Left renal pelvis (tissue), 4 donors: ENCODE measurements around the gene STYK1. TPM values are rescaled to one million over a fixed set of nuclear protein-coding genes. Genes with fewer than 3 reads are reported as not detected.
"Not testable (repeated sequence)": the region's sequence is repeated elsewhere in the genome, so short reads cannot be mapped to it uniquely, and the experiment has no call there.

ENCODE experiments used
- DNase-seq, 4 donors: peaks; one replicate each; pipeline ENCODE4 v3.0.0-alpha.2; 2013; ENCODE audit warnings: low read depth in 4 of 4, low spot score in 3 of 4
- polyA plus RNA-seq, 4 donors: library from polyadenylated mRNA; unstranded; fragments of 120-200 nt; gene quantifications; one replicate each; pipeline ENCODE4 v1.2.1, GENCODE V29; 2013; ENCODE audit not compliant: insufficient read length in 4 of 4

The STYK1 gene
- polyA plus RNA-seq, 4 donors: 0.10 to 1.7 (median 0.99) TPM

DNA sequence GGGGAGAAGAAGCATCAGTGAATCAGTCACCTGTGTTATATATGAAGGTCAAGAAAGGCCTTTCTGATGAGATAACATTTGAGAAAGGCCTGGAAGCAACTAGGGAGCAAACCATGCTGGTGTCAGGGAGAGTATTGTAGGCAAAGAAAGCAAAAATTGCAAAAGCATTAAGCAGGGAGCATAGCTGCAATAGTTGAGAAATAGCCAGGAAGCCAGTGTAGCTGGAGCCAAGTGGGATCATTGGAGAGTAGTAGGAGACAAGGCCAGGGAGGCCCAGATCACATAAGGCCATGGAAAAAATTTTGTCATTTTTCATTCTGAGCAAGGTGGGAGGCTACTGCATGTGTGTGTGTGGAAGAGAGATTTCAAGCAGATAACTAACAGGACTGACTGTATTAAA lies 41.6 kb downstream of the STYK1 start:
- DNase-seq: no peak

DNA sequence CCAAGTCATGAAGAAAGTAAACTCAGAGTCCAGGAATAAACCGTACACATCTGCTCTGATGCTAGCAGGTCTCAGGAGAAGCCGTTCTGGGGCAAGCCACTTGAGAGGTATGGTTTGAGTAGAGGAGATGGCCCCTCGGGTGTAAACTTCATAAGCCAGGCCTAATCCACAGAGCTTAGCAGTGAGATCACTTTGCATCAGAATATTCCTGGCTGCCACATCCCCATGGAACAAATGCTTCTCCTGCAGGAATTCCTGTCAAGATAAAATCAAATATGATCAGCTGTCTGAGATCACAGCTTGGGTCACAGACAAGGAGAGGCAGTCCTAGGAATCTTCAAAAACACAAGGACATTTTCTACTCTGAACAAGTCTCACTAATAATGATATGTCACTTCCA lies 49.2 kb downstream of the STYK1 start:
- DNase-seq: no peak

DNA sequence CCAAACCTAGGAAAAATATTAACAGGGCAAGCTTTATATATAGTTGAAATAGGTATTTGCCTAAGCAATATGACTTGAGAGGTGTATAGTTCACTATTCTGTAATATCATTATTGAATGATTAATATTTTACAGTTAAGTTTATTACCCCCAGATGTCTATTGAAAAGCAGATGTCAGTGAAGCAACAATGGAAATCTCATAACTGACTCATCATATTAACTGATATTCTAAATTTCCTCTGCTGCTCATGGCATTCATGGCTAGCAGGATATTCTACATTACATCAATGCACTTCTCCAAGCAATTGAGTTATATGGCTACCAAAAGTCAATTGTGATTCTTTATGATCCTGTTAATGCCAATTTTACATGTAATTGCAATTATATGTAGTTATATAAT lies 50.7 kb downstream of the STYK1 start:
- no peak for DNase-seq

DNA sequence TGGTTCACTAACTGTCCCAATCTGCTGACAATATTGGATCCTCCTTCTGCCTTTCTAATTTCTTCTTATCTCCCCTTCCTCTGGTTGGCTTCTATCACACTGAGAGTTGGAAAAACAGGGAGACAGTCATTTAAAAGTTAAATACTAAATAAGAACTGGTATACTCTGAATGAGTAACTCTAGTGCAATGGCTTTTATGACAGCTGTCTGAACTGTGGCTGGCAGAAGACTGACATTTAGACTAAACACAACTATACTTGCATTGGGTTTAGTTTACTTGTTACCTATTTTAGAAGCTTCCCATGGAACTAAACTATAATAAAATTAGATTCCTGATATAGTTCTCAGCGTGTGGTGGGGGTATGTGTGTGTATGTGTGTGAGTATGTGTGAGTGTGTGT lies 52.6 kb downstream of the STYK1 start:
- no peak for DNase-seq

DNA sequence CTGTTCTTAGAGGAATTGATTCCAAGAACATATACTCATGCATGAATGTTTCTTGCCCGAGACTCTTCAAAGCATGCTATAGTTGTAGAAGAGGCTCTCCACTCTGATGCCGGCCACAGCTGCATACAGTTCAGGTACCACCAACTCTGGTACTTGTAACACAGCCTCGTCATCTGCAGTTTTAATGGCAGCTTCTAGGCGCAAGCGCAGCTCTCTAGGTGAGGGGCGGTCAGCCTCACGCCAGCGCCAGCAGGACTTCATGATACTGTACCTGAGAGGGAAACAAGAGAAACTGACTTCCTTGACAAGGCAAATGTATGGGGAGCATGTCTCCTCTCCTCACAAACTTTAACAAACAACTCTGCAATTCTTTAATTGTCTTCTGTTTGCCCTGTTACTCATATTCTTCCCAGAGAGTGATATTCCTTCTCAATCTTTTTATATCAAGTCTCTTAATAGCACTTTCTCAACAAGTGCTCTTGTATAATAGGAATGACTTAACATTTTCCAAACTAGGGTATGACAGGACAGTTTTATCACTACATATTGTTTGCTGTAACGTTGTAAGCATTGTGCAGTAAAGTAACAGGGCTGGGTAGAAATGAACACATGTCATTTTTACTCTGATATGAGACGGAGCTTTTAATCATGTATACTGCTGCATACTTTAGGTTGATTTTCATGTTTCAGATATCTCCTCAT lies 53.6 kb downstream of the STYK1 start:
- DNase-seq: no peak

DNA sequence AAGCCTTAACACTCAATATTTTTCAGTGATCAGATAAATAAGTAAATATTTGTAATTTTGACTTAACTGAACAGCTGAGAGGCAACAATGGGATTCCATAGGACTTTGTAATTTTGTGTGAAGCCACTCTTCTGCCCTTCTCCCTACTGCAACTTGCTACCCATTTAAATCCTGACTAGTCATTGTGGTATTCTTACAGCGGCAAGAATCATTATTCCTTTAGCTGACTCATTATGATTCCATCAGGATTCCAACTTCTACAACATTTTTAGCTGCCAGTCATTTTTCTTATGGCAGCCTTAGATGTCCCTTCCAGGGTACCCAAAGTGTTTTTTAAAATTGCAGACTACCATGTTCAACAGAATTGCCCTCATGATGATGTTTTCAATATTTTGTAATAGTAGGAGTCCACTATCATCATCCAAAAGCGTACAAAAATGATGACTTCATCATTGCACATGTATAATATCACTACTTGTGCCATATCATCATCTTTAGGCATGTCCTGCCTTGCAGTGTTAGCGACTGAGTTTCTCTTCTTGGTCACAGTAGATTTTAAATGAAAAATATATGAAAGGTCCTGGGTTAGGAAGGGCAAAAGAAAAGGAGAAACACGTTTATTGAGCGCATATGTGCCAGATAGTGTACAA lies 55.4 kb downstream of the STYK1 start:
- no peak for DNase-seq

DNA sequence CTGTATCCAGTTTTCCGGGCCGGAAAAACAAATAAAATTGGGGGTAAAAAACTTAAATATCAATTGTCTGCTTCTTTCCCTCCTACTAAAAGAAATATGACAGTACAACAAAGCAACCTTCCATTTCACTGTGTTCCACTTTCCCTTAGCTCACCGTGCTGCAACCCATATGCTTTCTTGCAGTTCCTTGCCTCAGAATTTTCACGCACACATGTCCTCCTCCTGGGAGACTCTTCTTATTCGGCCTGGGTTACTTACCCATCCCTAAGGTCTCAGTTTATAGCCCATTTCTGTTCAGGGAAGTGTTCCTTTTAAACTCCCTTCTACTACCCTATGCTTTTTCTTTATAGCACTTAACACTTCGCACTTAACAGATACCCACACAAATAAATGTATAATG lies 56.0 kb downstream of the STYK1 start:
- DNase-seq: no peak

DNA sequence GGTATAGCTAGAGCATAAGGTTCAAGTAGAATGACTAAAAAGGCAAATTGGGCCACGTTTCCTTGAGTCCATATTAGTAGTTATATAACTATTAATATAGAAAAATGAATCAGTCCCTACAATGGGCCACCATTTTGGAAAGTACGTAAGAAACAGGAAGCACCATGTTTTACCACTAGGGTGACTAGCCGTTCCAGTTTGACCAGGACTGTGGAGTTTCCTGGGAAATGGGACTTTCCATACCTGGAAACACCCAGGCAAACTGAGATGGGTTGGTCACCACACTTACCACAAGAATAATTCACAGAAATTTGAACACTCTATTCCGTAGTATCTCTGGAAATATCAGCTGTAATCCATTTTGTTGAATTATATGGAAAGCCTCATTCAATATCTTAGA lies 58.3 kb downstream of the STYK1 start:
- no peak for DNase-seq

DNA sequence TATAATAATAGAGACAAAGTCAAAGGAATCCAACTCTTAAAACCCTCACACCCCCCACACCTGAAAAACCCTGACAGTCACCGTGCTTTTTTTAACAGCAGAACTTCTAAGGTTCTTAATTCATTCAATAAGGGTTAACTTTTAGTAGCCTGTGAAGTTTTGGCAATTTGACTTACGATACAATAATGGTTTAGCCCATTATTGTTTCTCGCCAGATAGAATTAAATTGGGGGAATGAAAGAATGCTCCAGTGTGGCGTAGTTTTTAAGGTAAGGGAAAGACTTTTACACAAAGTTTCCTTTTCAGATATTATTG lies 59.8 kb downstream of the STYK1 start:
- DNase-seq: peak in 1 of 4 donors; percentile 10

DNA sequence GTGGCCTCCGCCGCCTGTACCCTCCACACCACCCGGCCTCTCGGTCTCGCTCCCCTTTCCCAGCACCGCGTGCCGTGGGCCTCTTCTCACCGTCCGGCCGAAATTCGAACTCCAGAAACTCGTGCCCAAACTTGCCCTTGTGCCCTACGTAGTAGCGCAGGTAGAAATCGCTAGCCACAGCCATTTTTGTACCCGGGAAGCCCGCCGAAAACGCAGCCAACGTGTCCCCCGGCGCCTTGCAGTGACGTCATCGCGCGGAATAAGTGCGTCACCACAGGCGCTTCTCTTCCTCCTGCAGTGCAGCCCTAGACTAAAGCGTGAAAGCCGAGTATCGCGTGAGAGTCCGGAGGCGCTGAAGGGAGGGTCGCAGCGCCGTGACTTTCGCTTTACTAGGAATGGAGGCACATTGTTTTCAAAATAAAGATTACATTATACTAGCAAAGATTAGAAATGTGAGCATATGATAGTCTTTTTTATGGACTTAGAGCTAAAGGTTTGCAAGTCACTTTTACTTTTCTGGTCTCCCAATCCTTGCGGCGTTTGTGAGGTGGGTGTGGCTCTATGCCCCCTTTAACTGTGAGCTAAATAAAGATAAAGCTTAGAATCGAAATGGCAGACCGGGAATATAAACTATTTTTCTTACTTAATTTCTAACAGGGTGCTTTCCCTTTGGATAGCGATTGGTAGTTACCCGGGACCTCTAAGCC lies 60.4 kb downstream of the STYK1 start, which contains the start of gene MAGOHB:
Gene MAGOHB (minus strand): TSS at position 261 of the 707 bp plus-strand sequence. CDS start 77 bp downstream, at position 184.
- DNase-seq: peak; percentile 93 to 97 (median 95)

DNA sequence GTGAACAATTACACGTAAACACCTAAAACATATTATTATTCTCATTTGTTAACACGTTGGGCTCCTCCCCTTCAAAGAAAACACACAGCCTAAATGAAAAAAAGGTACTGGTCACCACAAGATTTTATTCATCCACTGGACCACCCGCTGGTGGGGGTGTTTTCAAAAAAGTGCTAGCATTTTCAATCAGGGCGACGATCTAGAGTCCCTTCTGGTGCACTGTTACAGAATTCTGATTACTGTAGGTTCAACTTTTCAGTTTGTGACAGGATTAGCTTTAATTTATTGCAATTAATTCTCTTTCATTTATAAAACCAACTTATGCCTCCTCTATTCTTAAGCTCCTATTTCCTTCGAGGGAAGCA lies 60.9 kb downstream of the STYK1 start:
- peak in 1 of 4 donors; percentile 25 for DNase-seq

DNA sequence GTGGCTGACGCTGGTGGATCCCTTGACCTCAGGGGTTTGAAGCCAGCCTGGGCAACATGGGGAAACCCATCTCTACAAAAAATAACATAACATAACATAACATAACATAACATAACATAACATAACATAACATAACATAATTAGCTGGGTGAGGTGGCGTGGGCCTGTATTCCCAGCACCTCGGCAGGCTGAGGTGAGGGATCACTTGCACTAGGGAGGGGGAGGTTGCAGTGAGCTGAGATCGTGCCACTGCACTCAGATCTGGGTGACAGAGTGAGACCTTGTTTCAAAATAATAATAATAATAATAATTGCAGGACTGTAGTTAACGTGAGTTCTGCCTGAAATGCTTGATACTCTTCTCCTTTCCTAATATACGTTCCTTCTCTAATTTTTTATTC lies 61.7 kb downstream of the STYK1 start:
- no peak for DNase-seq

DNA sequence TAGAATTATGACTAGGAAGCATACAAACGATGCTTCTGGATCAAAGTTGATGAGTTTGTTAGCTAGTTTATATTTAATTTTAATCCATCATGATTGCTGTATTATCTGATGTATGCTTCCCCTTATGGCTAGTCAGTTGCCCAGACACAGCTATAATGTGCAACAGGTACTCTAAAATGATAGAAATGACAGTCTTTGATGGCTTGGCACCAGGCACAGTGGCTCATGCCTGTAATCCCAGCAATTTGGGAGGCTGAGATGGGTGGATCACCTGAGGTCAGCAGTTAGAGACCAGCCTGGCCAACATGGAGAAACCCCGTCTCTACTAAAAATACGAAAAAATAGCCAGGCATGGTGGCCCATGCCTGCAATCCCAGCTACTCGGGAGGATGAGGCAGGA lies 62.6 kb downstream of the STYK1 start:
- DNase-seq: not testable (repeated sequence)

DNA sequence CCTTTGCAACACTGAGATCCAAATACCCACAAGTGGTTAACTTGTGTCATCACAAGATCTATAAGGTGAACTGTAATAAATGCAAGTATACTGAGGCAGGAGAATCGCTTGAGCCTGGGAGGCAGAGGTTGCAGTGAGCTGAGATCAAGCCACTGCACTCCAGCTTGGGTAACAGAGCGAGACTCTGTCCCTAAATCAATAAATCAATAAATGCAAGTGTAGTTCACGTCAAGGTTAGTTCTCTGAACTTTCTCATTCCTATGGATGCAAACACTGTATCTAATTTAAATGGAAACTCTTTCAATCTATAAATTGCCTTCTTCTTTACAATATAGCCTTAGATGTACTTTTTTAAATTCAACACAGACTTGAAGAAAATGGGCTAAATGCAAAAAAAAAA lies 63.7 kb downstream of the STYK1 start:
- DNase-seq: no peak

DNA sequence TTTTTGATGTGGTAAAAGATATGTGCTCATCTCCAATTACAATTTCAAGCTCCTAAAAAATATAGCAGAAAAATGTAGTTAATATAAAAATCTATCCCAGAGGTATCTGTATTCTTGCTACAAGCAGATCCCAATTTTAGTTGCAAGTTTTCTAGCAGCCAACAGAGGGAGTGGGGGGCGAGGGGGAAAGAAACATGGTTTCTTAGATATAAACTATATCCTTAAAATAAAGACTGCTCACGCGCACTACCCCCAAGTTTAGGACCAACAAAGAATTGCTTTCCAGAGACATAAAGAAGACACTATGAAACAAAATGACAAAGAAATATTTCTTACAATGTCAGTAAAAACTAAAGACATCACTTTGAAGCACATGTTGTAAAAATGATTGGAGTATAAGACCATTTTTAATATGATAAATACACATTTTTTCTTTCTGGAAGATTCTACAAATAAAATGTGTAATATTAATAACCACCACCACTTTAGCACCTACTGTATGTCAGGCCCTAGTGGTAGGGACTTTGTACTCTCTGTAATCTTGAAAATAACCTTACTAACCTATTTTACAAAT lies 65.9 kb downstream of the STYK1 start:
- DNase-seq: no peak

DNA sequence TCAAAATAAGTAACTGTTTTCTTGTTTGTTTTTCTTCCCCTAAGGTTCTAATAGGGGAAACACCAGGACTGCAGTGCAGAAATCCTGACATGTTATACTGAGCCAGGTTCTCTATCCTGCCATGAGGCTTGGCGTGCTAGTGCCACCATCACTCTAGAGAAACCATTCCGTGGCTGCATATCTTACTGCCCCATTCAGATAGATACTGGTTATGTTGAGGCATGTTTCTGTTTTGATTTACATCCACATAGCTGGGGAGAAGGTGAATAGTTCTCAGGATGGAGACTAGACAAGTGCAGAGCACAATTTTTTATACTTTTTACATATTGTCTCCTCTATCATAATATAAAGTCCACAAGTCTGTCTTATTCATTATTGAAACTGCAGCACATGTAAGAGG lies 72.0 kb downstream of the STYK1 start:
- no peak for DNase-seq

DNA sequence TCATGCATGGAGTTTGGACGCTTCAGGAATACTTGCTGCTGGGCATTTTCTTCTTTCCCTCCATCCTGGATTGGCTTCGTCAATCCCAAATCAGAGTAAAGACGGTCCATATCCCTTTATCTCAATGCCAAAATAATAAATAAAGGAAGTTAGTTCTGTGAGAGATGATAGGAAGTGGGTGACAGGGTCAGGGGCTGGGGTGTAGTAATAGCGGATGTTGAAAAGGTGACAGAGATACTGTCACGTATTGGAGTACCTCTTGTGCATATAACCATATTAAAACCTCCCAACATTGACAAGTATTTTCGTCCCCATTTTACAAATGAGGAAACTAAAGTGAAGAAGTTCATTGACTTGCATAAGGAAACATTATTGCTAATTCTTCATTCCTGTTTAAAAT lies 72.9 kb downstream of the STYK1 start:
- no peak for DNase-seq

DNA sequence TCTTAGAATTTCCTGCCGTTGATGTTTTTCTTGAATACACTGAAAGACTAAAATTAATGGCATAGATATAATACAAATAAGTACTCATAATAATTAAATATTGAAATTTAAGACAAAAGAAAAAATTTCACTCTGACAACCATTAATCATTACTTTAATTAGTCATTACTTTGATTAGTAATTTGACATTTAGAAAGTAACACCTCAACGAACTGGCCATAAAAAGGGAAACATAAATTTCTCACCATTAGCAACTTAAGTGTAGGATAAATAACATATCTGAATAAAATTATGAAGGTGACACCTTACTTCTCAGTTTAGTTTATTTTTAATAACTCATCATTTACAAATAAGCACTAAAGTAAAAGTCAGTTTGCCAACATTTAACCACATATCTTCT lies 78.0 kb downstream of the STYK1 start:
- DNase-seq: no peak

DNA sequence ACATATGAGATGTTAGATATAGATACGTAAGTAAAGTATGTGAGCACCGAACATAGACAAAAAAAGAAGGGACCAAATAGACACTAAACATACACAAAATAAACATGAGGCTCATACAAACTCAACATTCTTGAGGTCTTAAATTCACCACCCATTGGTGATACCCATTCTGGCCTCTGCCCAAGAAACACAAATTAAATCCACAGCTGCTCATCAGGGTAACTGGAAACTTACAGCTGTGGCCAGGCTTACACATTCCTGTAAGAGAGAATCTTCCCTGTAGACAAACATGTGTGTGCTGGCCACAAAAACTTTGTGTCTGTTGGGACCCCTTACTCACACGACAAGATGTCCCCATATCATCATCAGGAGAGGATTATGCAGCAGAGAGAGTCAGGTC lies 82.9 kb downstream of the STYK1 start:
- DNase-seq: no peak

DNA sequence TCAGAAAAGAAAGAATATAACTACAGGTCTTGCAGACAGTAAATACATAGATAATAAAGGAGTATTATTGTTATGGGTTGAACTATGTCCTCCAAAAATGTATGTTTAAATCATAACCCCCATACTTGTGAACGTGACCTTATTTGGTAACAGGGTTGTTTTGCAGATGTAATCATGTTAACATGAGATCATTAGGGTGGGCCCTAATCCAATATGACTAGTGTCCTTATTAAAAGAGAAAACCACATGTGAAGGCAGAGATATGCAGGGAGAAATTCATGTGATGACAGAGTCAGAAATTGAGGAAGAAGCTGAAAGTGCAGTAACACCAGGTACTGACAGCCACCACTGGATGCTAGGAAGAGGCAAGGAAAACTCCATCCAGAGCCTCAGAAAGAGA lies 89.4 kb downstream of the STYK1 start:
- no peak for DNase-seq

DNA sequence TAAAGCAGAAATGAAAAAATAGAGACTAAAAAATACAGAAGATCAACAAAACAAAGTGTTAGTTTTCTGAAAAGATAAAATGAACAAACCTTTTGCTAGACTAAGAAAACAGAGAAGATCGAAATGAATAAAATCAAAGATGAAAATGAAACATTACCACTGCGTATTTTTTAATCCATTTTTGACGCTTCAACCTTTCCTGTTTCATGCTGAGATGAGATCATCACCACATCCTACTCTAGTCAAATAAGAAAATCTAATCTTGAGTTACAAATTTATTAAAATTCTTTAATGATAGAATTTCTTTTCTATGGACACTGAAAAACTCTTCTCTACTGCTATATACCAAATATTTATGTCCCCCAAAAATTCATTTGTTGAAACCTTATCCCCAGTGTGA lies 91.1 kb downstream of the STYK1 start:
- DNase-seq: no peak

DNA sequence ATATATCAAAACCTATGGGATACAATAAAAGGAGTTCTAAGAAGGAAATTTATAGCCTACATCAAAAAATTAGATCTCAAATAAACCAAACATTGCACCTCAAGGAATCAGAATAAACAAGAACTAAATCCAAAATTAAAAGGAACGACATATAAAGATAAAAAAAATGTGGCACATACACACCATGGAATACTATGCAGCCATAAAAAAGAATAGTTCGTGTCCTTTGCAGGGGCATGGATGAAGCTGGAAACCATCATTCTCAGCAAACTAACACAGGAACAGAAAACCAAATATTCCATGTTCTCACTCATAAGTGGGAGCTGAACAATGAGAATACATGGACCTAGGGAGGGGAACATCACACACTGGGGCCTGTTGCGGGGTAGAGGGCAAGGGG lies 91.7 kb downstream of the STYK1 start:
- DNase-seq: not testable (repeated sequence)
